Dorsolateral prefrontal cortex (tissue), 118 donors: ENCODE results near the gene SMCO2. TPM values are rescaled to one million over a fixed set of nuclear protein-coding genes. Genes with fewer than 3 reads are reported as not detected.

Experiments used
- total RNA-seq, 120 experiments: library from RNA; stranded (reverse); gene quantifications; one replicate each; pipeline versions ENCODE4 v1.2.3 to v1.2.4, GENCODE V29; 2022

Gene SMCO2
- total RNA-seq, 120 experiments from 2014 or later = 0.36 to 6.3 (median 1.5) TPM; not detected in 10

Other genes with a start within 250 kb of the SMCO2 start
- gene STK38L, start 202.4 kb upstream of the SMCO2 start, total RNA-seq = 10 to 100 TPM; 22.2 to 68.1 (median 43.4) TPM
- gene BMAL2, start 113.9 kb upstream of the SMCO2 start, total RNA-seq = 10 to 100 TPM in 119 of 120 experiments, 1 to 10 TPM in 1; 9.8 to 39.9 (median 25.3) TPM
- 100 to 1,000 TPM; 105 to 192 (median 143) TPM for gene PPFIBP1, start 77.5 kb downstream of the SMCO2 start, total RNA-seq
- gene REP15, start 249.7 kb downstream of the SMCO2 start, total RNA-seq = 10 to 100 TPM in 1 of 120 experiments, 1 to 10 TPM in 115, under 1 TPM in 4; 0.46 to 10.1 (median 3.3) TPM